ENCODE results near the gene HHAT.

Gene HHAT

GRCh38 chr1:210328746-210329503 is at the start of gene HHAT:
Gene HHAT (plus strand): TSS chr1:210328902. CDS start chr1:210348976, 20,074 bp downstream.
- peak; percentile 92 for DNase-seq (ENCODE audit: low read depth)
- H3K4me1 ChIP-seq (ENCODE audit: control insufficient read depth, insufficient read depth, low read length): peaks cover 17% of the 10 kb centered on the region
- peak within 1 kb of the TSS; percentile 97 for H3K9ac ChIP-seq (ENCODE audit: low read length)
- peaks cover 10% of the 10 kb centered on the region for H3K9me3 ChIP-seq (ENCODE audit: control insufficient read depth, low read length)
- peak within 1 kb of the TSS; percentile 92 for H3K4me3 ChIP-seq (ENCODE audit: low read length)
- no peaks in the 10 kb centered on the region for H3K27me3 ChIP-seq (replicated peaks; ENCODE audit: control insufficient read depth, insufficient read depth, low read length)
- H3K36me3 ChIP-seq (ENCODE audit: control insufficient read depth, insufficient read depth, low read length, severe bottlenecking): no peaks in the 10 kb centered on the region

GRCh38 chr1:210280221-210280620 is 48.5 kb upstream of the HHAT start:
- no peak for DNase-seq (ENCODE audit: low read depth)
- Histone ChIP-seq H3K27me3 (replicated peaks; ENCODE audit: control insufficient read depth, insufficient read depth, low read length) (peaks cover 16% of the 10 kb centered on the region), H3K4me1 (ENCODE audit: control insufficient read depth, insufficient read depth, low read length) (no peaks in the 10 kb centered on the region), H3K4me3 (ENCODE audit: low read length) (no peak overlapping the region), H3K36me3 (ENCODE audit: control insufficient read depth, insufficient read depth, low read length, severe bottlenecking) (no peaks in the 10 kb centered on the region), H3K9me3 (ENCODE audit: control insufficient read depth, low read length) (peaks cover 45% of the 10 kb centered on the region), H3K9ac (ENCODE audit: low read length) (no peak overlapping the region)

- peaks cover 25% of the 10 kb centered on the region for H3K27me3 ChIP-seq (replicated peaks; ENCODE audit: control insufficient read depth, insufficient read depth, low read length)
- no peak for DNase-seq (ENCODE audit: low read depth)
- no peak overlapping the region for H3K9ac ChIP-seq (ENCODE audit: low read length)
- no peaks in the 10 kb centered on the region for H3K36me3 ChIP-seq (ENCODE audit: control insufficient read depth, insufficient read depth, low read length, severe bottlenecking)
- no peak overlapping the region for H3K4me3 ChIP-seq (ENCODE audit: low read length)
- H3K9me3 ChIP-seq (ENCODE audit: control insufficient read depth, low read length): peaks cover 8% of the 10 kb centered on the region
- H3K4me1 ChIP-seq (ENCODE audit: control insufficient read depth, insufficient read depth, low read length): peaks cover 23% of the 10 kb centered on the region
Measured at GRCh38 chr1:210288116-210288515, 40.6 kb upstream of the HHAT start.

GRCh38 chr1:210289248-210289647 is 39.5 kb upstream of the HHAT start:
- peaks cover 25% of the 10 kb centered on the region for H3K27me3 ChIP-seq (replicated peaks; ENCODE audit: control insufficient read depth, insufficient read depth, low read length)
- H3K36me3 ChIP-seq (ENCODE audit: control insufficient read depth, insufficient read depth, low read length, severe bottlenecking): no peaks in the 10 kb centered on the region
- H3K9me3 ChIP-seq (ENCODE audit: control insufficient read depth, low read length): peaks cover 8% of the 10 kb centered on the region
- H3K4me1 ChIP-seq (ENCODE audit: control insufficient read depth, insufficient read depth, low read length): peaks cover 32% of the 10 kb centered on the region
- H3K4me3 ChIP-seq (ENCODE audit: low read length): no peak overlapping the region
- H3K9ac ChIP-seq (ENCODE audit: low read length): no peak overlapping the region
- no peak for DNase-seq (ENCODE audit: low read depth)

- H3K4me1 ChIP-seq (ENCODE audit: control insufficient read depth, insufficient read depth, low read length): peaks cover 48% of the 10 kb centered on the region
- H3K27me3 ChIP-seq (replicated peaks; ENCODE audit: control insufficient read depth, insufficient read depth, low read length): peaks cover 9% of the 10 kb centered on the region
- H3K4me3 ChIP-seq (ENCODE audit: low read length): no peak overlapping the region
- no peaks in the 10 kb centered on the region for H3K36me3 ChIP-seq (ENCODE audit: control insufficient read depth, insufficient read depth, low read length, severe bottlenecking)
- DNase-seq (ENCODE audit: low read depth): peak; percentile 28
- no peak overlapping the region for H3K9ac ChIP-seq (ENCODE audit: low read length)
- H3K9me3 ChIP-seq (ENCODE audit: control insufficient read depth, low read length): no peaks in the 10 kb centered on the region
Measured at GRCh38 chr1:210291081-210291764, 37.5 kb upstream of the HHAT start.

GRCh38 chr1:210291786-210292230 is 36.9 kb upstream of the HHAT start:
- no peaks in the 10 kb centered on the region for H3K36me3 ChIP-seq (ENCODE audit: control insufficient read depth, insufficient read depth, low read length, severe bottlenecking)
- H3K27me3 ChIP-seq (replicated peaks; ENCODE audit: control insufficient read depth, insufficient read depth, low read length): peaks cover 8% of the 10 kb centered on the region
- peaks cover 48% of the 10 kb centered on the region for H3K4me1 ChIP-seq (ENCODE audit: control insufficient read depth, insufficient read depth, low read length)
- no peaks in the 10 kb centered on the region for H3K9me3 ChIP-seq (ENCODE audit: control insufficient read depth, low read length)
- peak; percentile 87 for DNase-seq (ENCODE audit: low read depth)
- H3K9ac ChIP-seq (ENCODE audit: low read length): peak overlapping the region; percentile 79
- peak overlapping the region; percentile 70 for H3K4me3 ChIP-seq (ENCODE audit: low read length)

- H3K9me3 ChIP-seq (ENCODE audit: control insufficient read depth, low read length): no peaks in the 10 kb centered on the region
- H3K27me3 ChIP-seq (replicated peaks; ENCODE audit: control insufficient read depth, insufficient read depth, low read length): peaks cover 8% of the 10 kb centered on the region
- H3K9ac ChIP-seq (ENCODE audit: low read length): peak overlapping the region; percentile 79
- H3K4me1 ChIP-seq (ENCODE audit: control insufficient read depth, insufficient read depth, low read length): peaks cover 48% of the 10 kb centered on the region
- H3K4me3 ChIP-seq (ENCODE audit: low read length): peak overlapping the region; percentile 70
- DNase-seq (ENCODE audit: low read depth): peak; percentile 95
- H3K36me3 ChIP-seq (ENCODE audit: control insufficient read depth, insufficient read depth, low read length, severe bottlenecking): no peaks in the 10 kb centered on the region
Measured at GRCh38 chr1:210292231-210292871, 36.4 kb upstream of the HHAT start.

- peaks cover 48% of the 10 kb centered on the region for H3K4me1 ChIP-seq (ENCODE audit: control insufficient read depth, insufficient read depth, low read length)
- peaks cover 3% of the 10 kb centered on the region for H3K27me3 ChIP-seq (replicated peaks; ENCODE audit: control insufficient read depth, insufficient read depth, low read length)
- no peaks in the 10 kb centered on the region for H3K9me3 ChIP-seq (ENCODE audit: control insufficient read depth, low read length)
- H3K9ac ChIP-seq (ENCODE audit: low read length): peak overlapping the region; percentile 79
- DNase-seq (ENCODE audit: low read depth): peak; percentile 90
- H3K4me3 ChIP-seq (ENCODE audit: low read length): peak overlapping the region; percentile 70
- H3K36me3 ChIP-seq (ENCODE audit: control insufficient read depth, insufficient read depth, low read length, severe bottlenecking): no peaks in the 10 kb centered on the region
Measured at GRCh38 chr1:210293171-210293607, 35.5 kb upstream of the HHAT start.

- Histone ChIP-seq H3K4me1 (ENCODE audit: control insufficient read depth, insufficient read depth, low read length) (peaks cover 48% of the 10 kb centered on the region), H3K36me3 (ENCODE audit: control insufficient read depth, insufficient read depth, low read length, severe bottlenecking) (no peaks in the 10 kb centered on the region), H3K9ac (ENCODE audit: low read length) (peak overlapping the region; percentile 46), H3K4me3 (ENCODE audit: low read length) (peak overlapping the region; percentile 4), H3K27me3 (replicated peaks; ENCODE audit: control insufficient read depth, insufficient read depth, low read length) (peaks cover under 1% of the 10 kb centered on the region), H3K9me3 (ENCODE audit: control insufficient read depth, low read length) (no peaks in the 10 kb centered on the region)
- DNase-seq (ENCODE audit: low read depth): peak; percentile 81
Measured at GRCh38 chr1:210294999-210295745, 33.5 kb upstream of the HHAT start.

- H3K9me3 ChIP-seq (ENCODE audit: control insufficient read depth, low read length): no peaks in the 10 kb centered on the region
- H3K4me3 ChIP-seq (ENCODE audit: low read length): no peak overlapping the region
- DNase-seq (ENCODE audit: low read depth): no peak
- peaks cover 5% of the 10 kb centered on the region for H3K27me3 ChIP-seq (replicated peaks; ENCODE audit: control insufficient read depth, insufficient read depth, low read length)
- peaks cover 42% of the 10 kb centered on the region for H3K4me1 ChIP-seq (ENCODE audit: control insufficient read depth, insufficient read depth, low read length)
- no peak overlapping the region for H3K9ac ChIP-seq (ENCODE audit: low read length)
- no peaks in the 10 kb centered on the region for H3K36me3 ChIP-seq (ENCODE audit: control insufficient read depth, insufficient read depth, low read length, severe bottlenecking)
Measured at GRCh38 chr1:210296682-210297081, 32.0 kb upstream of the HHAT start.

Measured in adipocyte (in vitro differentiated cells).